ENCODE measurements around the gene CSF2.

The CSF2 gene

GRCh38 chr5:132070460-132071337 lies 2.9 kb upstream of the CSF2 start:
- no peak for DNase-seq

- DNase-seq, result no peak
Observed at GRCh38 chr5:132071338-132071707, 2.3 kb upstream of the CSF2 start.

GRCh38 chr5:132072070-132072469 lies 1.5 kb upstream of the CSF2 start:
- DNase-seq, result no peak

DNA sequence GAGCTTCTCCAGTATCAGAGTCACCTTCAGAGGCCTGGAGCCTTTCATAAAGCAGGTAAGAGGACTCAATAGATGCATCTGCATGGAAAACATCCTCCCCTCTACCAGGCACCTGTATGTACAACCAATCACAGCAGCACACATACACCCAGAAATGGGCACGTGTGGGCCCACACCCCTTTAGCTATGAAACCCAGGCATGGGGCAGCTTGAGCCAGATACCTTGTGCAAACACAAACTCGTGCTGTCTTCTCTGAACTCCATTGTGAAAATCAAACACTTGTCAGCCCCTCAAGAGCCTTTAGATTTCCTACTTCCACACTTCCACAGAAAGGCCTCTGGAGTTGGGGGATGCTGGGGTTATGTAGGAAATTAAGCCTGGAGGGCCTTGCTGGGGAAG lies 1.1 kb upstream of the CSF2 start:
- DNase-seq, result no peak

- no peak for DNase-seq
Observed at GRCh38 chr5:132074091-132074771, 642 bp downstream of the CSF2 start.

DNA sequence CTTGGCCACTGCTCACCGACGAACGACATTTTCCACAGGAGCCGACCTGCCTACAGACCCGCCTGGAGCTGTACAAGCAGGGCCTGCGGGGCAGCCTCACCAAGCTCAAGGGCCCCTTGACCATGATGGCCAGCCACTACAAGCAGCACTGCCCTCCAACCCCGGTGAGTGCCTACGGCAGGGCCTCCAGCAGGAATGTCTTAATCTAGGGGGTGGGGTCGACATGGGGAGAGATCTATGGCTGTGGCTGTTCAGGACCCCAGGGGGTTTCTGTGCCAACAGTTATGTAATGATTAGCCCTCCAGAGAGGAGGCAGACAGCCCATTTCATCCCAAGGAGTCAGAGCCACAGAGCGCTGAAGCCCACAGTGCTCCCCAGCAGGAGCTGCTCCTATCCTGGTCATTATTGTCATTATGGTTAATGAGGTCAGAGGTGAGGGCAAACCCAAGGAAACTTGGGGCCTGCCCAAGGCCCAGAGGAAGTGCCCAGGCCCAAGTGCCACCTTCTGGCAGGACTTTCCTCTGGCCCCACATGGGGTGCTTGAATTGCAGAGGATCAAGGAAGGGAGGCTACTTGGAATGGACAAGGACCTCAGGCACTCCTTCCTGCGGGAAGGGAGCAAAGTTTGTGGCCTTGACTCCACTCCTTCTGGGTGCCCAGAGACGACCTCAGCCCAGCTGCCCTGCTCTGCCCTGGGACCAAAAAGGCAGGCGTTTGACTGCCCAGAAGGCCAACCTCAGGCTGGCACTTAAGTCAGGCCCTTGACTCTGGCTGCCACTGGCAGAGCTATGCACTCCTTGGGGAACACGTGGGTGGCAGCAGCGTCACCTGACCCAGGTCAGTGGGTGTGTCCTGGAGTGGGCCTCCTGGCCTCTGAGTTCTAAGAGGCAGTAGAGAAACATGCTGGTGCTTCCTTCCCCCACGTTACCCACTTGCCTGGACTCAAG lies 1.5 kb downstream of the CSF2 start:
- no peak for DNase-seq

DNA sequence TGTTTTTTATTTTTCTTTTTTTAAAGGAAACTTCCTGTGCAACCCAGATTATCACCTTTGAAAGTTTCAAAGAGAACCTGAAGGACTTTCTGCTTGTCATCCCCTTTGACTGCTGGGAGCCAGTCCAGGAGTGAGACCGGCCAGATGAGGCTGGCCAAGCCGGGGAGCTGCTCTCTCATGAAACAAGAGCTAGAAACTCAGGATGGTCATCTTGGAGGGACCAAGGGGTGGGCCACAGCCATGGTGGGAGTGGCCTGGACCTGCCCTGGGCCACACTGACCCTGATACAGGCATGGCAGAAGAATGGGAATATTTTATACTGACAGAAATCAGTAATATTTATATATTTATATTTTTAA lies 2.1 kb downstream of the CSF2 start:
- no peak for DNase-seq

GRCh38 chr5:132076202-132076830 lies 2.7 kb downstream of the CSF2 start:
- no peak for DNase-seq

DNA sequence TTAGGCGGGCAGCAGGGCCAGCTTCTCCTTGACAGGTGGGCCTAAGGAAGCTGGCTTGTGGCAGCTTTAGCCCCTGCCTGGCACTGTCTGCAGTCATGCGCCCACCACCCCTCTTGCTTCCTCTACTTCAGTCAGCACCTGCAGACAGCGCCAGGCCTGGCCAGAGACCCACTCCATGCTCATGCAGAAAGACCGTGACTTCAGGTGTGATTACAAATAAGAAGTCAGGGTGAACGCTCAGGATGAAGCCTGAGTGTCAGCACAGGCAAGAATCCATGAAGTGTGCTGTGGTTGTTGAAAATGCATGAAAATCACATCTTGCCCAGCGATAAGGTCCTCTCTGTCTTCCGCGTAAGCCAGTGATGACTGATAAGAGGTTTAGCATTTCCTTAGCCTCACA lies 3.4 kb downstream of the CSF2 start:
- no peak for DNase-seq

GRCh38 chr5:132079081-132079480 lies 5.5 kb downstream of the CSF2 start:
- DNase-seq, result no peak

GRCh38 chr5:132079619-132080018 lies 6.0 kb downstream of the CSF2 start:
- DNase-seq, result no peak

GRCh38 chr5:132080595-132080994 lies 7.0 kb downstream of the CSF2 start:
- DNase-seq, result no peak

GRCh38 chr5:132081458-132081857 lies 7.9 kb downstream of the CSF2 start:
- DNase-seq, result no peak

- no peak for DNase-seq
Observed at GRCh38 chr5:132082329-132083023, 8.9 kb downstream of the CSF2 start.

DNA sequence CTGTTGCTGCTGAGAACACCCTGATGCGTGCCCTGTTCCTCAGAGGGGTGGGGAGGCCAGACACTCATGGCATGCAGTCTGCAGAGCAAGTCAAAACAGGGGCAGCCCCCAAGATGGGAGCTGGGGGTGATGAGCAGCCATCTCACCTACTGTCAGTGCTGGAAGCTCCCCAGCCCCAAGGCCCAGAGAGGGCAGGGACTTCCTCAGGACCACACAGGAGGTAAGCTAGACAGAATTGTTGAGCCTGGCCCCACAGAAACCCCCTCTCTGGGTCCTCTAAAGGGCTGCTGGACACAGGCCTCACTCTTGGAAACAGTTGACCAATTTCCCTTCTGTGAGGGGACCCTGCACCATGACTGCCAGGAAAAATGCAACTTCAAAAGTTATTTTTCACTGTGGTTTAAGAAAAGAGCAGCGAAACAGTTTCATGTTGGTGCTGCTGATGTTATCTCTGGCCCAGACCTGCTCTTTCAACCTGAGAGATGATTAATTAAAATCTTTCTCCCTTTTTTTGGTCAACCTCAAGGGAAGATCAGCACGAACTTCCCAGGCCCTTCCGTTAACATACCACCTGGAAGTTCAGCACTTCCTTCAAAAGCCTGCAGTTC lies 9.6 kb downstream of the CSF2 start:
- DNase-seq, result no peak

DNA sequence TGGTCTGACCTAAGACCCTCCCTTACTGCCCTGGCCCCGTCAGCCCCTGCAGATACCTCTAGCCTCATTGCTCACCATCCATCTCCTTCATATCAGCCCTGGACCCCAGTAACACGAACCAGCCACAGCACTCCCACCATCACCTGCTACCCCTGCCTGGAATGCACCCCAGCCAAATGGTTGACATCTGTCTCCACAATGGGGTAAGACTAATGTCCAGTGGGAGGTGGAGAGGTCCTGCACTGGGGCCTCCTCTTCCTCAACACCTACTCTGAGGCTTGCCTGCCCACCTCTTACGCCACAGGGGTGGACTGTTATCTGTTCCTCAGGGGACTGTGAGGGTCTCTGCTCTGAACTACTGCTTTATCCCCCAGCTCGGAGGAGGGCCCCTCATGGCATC lies 12.1 kb downstream of the CSF2 start:
- DNase-seq, result no peak

DNA sequence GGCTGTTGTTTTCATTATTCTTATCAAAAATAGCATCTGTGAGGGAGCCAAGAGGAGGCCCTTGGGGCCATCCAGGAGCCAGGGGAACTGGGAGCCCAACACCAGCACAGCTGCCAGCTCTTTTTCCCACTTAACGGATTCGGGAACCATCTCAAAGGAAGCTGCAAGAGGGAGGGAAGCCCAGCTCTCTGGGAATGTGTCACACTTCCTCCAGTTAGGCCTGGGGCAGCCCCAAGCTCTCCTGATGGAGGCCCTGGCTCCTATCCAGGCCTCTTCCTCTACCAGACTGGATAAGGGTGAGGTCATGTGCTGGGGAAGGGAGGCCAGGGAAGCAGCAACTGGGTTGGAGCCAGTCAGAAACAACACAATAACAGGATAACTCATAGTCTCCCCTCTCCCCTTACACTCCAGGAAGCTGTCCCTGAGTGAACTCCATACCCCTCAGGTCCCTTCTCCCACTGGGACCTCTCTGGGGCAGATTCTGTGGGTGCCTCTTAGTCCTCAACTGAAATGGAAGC lies 12.7 kb downstream of the CSF2 start:
- DNase-seq, result peak; percentile 98

- no peak for DNase-seq
Observed at GRCh38 chr5:132087176-132087575, 13.6 kb downstream of the CSF2 start.

- no peak for DNase-seq
Observed at GRCh38 chr5:132087661-132088060, 14.1 kb downstream of the CSF2 start.

GRCh38 chr5:132089363-132089762 lies 15.8 kb downstream of the CSF2 start:
- DNase-seq, result no peak

- peak; percentile 63 for DNase-seq
Observed at GRCh38 chr5:132090107-132090506, 16.5 kb downstream of the CSF2 start.

- no peak for DNase-seq
Observed at GRCh38 chr5:132093271-132093670, 19.7 kb downstream of the CSF2 start.

Measured in NCI-H226 (cell line).